HepG2 (cell line): ENCODE measurements around the gene NATD1. TPM values are rescaled to one million over a fixed set of nuclear protein-coding genes. Genes with fewer than 3 reads are reported as not detected.

ENCODE experiments used
- ATAC-seq: fragments of 200-7000 bp; cut with Tn5 transposase; 3 replicates; pipeline ENCODE4 v1.9.1; 2020; ENCODE audit warnings: mild to moderate bottlenecking, moderate library complexity
- BruUV-seq: library from RNA; stranded (reverse); fragments of 400-500 nt; replicated peaks from 2 replicates; lab custom pipeline; 2021; lab: Mats Ljungman, UMichigan
- CTCF ChIA-PET: fragments of 300-600 bp; formaldehyde crosslinking; extraction: SDS; loops from one replicate; lab custom pipeline; 2021; ENCODE audit warnings: low total read pairs, inconsistent platforms, low intra/inter-chr PET ratio; lab: Yijun Ruan, JAX
- POLR2A ChIA-PET: fragments of 350-600 bp; sonication (Branson Sonifier 250); formaldehyde crosslinking; loops from one replicate; lab custom pipeline; 2020; ENCODE audit warnings: antibody characterized with exemption, inconsistent platforms; lab: Yijun Ruan, JAX
- DNase-seq: peaks from one replicate; pipeline ENCODE4 v3.0.0-alpha.2; 2015; ENCODE audit warnings: low spot score
- FAIRE-seq: peaks from 3 replicates; lab custom pipeline; 2011; peaks lifted over from hg19 to GRCh38; lab: Jason Lieb, UNC
- H2AFZ ChIP-seq: one replicate; pipeline ENCODE4 v1.6.1; 2011; ENCODE audit warnings: low read length, inconsistent platforms
- H3K27ac ChIP-seq: fragments of 300-600 bp; 3 replicates; pipeline ENCODE4 v1.8.0; 2011; ENCODE audit warnings: mixed run types, mild to moderate bottlenecking, mixed read lengths, low read length, inconsistent platforms; ENCODE audit not compliant: insufficient read depth; ENCODE audit errors: extremely low read length
- H3K27me3 ChIP-seq, 2 experiments: fragments of 200-600 bp in 1 of 2; 2 replicates in 1 of 2; 3 replicates in 1 of 2; pipeline versions ENCODE4 v1.6.0 to v1.8.0; 2011; ENCODE audit warnings: low read length in 2 of 2, mild to moderate bottlenecking in 2 of 2, moderate library complexity in 2 of 2, inconsistent platforms in 1 of 2; ENCODE audit not compliant: insufficient read depth in 2 of 2, control insufficient read depth in 1 of 2
- H3K36me3 ChIP-seq, 2 experiments: fragments of 200-600 bp in 1 of 2; replicated peaks in 1 of 2; 2 replicates in 1 of 2; 3 replicates in 1 of 2; pipeline versions ENCODE4 v1.5.1 to v1.8.0; 2011; ENCODE audit warnings: low read length in 2 of 2, inconsistent platforms in 1 of 2; ENCODE audit not compliant: insufficient read depth in 2 of 2, control insufficient read depth in 1 of 2
- H3K4me1 ChIP-seq: 2 replicates; pipeline ENCODE4 v1.5.1; 2012; ENCODE audit warnings: low read length, inconsistent platforms; ENCODE audit not compliant: insufficient read depth
- H3K4me2 ChIP-seq: 2 replicates; pipeline ENCODE4 v1.6.0; 2011; ENCODE audit warnings: low read depth, low read length, inconsistent platforms
- H3K4me3 ChIP-seq, 3 experiments: fragments of 200-600 bp in 1 of 3; sonication (generic), shearing (Covaris generic) in 1 of 3; replicated peaks in 1 of 3; 2 replicates each; pipeline ENCODE4 v1.5.1; 2011 to 2016; ENCODE audit warnings: low read length in 3 of 3, inconsistent platforms in 2 of 3, low read depth in 2 of 3, mild to moderate bottlenecking in 2 of 3, control low read depth in 1 of 3, mixed read lengths in 1 of 3; ENCODE audit not compliant: insufficient read depth in 1 of 3
- H3K79me2 ChIP-seq: one replicate; pipeline ENCODE4 v1.6.1; 2011; ENCODE audit warnings: low read length, inconsistent platforms; ENCODE audit not compliant: insufficient read depth
- H3K9ac ChIP-seq: 2 replicates; pipeline ENCODE4 v1.6.0; 2011; ENCODE audit warnings: mild to moderate bottlenecking, low read depth, low read length, inconsistent platforms; ENCODE audit not compliant: insufficient read depth
- H3K9me3 ChIP-seq: 2 replicates; pipeline ENCODE4 v1.5.1; 2012; ENCODE audit warnings: mild to moderate bottlenecking, low read length
- H4K20me1 ChIP-seq: 2 replicates; pipeline ENCODE4 v1.6.0; 2011; ENCODE audit warnings: inconsistent platforms, mild to moderate bottlenecking, low read length, moderate library complexity; ENCODE audit not compliant: insufficient read depth
- AGO2 ChIP-seq: fragments of 200-400 bp; formaldehyde crosslinking; optimal IDR thresholded peaks from 2 replicates; pipeline ENCODE3; 2017; ENCODE audit warnings: mild to moderate bottlenecking, low read depth, low read length, moderate library complexity
- BATF2 ChIP-seq: sonication (generic); formaldehyde crosslinking; IDR thresholded peaks from 2 replicates; pipeline ENCODE4 v1.8.0; 2022; ENCODE audit warnings: mild to moderate bottlenecking, missing genetic modification reagents, moderate library complexity
- EP300 ChIP-seq, 3 experiments: sonication (generic) in 1 of 3; formaldehyde crosslinking in 1 of 3; IDR thresholded peaks; 2 replicates each; pipeline versions ENCODE4 v1.5.1 to v1.6.1; 2011 to 2020; ENCODE audit warnings: low read depth in 2 of 3, low read length in 2 of 3, borderline replicate concordance in 1 of 3, improper control_type of control experiment in 1 of 3, mild to moderate bottlenecking in 1 of 3, missing genetic modification reagents in 1 of 3, moderate library complexity in 1 of 3
- NFIB ChIP-seq: sonication (generic); formaldehyde crosslinking; IDR thresholded peaks from 2 replicates; pipeline ENCODE4 v1.9.0; 2021; ENCODE audit warnings: missing genetic modification reagents, mild to moderate bottlenecking, borderline replicate concordance
- RBFOX2 ChIP-seq: fragments of 200-400 bp; formaldehyde crosslinking; IDR thresholded peaks from 2 replicates; pipeline ENCODE4 v1.6.1; 2017; ENCODE audit warnings: low read depth, mild to moderate bottlenecking, low read length
- ZNF746 ChIP-seq: sonication (generic); formaldehyde crosslinking; IDR thresholded peaks from 2 replicates; pipeline ENCODE4 v1.8.0; 2022; ENCODE audit warnings: mild to moderate bottlenecking, missing genetic modification reagents
- WGBS: methylation state at CpG from one replicate; pipeline ENCODE4 v1.1.6; 2017; ENCODE audit warnings: low lambda C conversion rate; 5-methylcytosine and 5-hydroxymethylcytosine counted together
- in situ Hi-C: cut with HindIII; loops from 2 replicates; pipeline ENCODE4 v1.10.0; 2017; ENCODE audit warnings: low pct_unique_long_range_greater_than_20kb; ENCODE audit not compliant: extremely low pct_ligation_motif_present
- intact Hi-C: fragments of 100-400 bp; cut with micrococcal nuclease; formaldehyde crosslinking; loops from one replicate; pipeline ENCODE4 v1.10.0; 2022; ENCODE audit not compliant: unreplicated experiment
- polyA plus RNA-seq, 8 experiments: library from polyadenylated mRNA; depleted of rRNA in 3 of 8; stranded (reverse) in 7 of 8; unstranded in 1 of 8; fragments of >200 nt; fragmentation: Illumina TruSeq in 4 of 8; extraction: Trizol in 4 of 8; gene quantifications; 2 replicates each; pipeline versions ENCODE4 v1.2.1 to v1.2.3, GENCODE V29; 2011 to 2016; ENCODE audit warnings: low read depth in 4 of 8, missing spikeins in 1 of 8, mixed read lengths in 1 of 8; ENCODE audit not compliant: insufficient read depth in 1 of 8
- total RNA-seq, 5 experiments: library from RNA; depleted of rRNA; stranded (reverse); fragments of >200 nt; fragmentation: Illumina TruSeq; extraction: Trizol; gene quantifications; 2 replicates each; pipeline ENCODE4 v1.2.3, GENCODE V29; 2016; ENCODE audit warnings: low read depth in 1 of 5
- TF ChIP-seq, protein P1 (sequence below): sonication (generic); formaldehyde crosslinking; IDR thresholded peaks from 2 replicates; pipeline ENCODE4 v1.5.1; 2020; ENCODE audit warnings: mild to moderate bottlenecking, missing genetic modification reagents, moderate library complexity

Gene NATD1
- total and polyA plus RNA-seq, 2 of the 13 experiments (the other 11 are each of a cell fraction or from before 2014, with no cell fraction given) = 0.31 to 2.3 TPM

DNA sequence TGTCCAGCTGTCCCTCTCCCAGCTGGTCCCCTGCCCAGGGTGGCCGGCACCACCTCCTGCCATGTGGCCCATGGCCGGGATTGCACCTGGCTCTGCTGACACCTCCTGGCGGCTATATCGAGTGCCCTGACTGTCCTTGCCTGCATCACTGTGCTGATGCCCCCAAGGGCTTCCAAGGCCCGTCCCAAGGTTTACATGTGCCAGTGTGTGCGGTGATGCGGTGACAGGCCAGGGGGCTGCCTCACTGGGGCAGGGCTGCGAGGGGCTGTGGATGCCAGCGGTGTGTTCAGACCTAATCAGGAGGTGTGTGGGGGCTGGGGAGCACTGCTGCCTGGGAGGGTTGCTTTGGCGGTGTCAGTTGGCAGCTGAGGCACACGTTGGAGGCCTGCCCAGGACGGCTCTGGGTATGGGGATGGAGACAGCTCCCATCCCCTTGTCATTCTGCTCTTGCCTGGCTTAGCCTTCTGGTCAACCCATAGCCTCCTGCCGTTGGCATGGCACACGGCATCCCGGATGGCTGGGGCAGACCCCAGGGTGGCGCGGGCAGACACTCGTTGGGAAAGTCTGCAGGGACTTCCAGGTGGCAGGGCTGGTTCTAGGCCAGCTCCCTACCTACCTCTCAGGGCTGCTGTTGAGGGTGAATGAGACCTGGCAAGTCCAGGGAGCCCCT is 36.8 kb upstream of the NATD1 start:
- Histone ChIP-seq H3K27me3 (no peaks in the 10 kb centered on the region; a peak in 2 of 5 replicates), H3K27ac (no peak overlapping the region), H3K9ac (no peak overlapping the region), H3K4me1 (peaks cover 28% of the 10 kb centered on the region), H3K9me3 (no peaks in the 10 kb centered on the region), H3K36me3 (peaks cover 12 to 27% of the 10 kb centered on the region in 2 experiments), H4K20me1 (peaks cover 38% of the 10 kb centered on the region), H3K4me3 (no peak overlapping the region), H3K79me2 (peaks cover 91% of the 10 kb centered on the region), H3K4me2 (no peak overlapping the region), H2AFZ (no peak overlapping the region)
- in situ Hi-C loops (loop anchor here (10.0 kb wide), 2 partner anchors 165 kb away; partner anchors contain the start of gene DHRS7B), intact Hi-C loops (loop anchor here (5.0 to 10.0 kb wide), 2 partner anchors 38 to 245 kb away; partner anchors contain the start of genes NATD1 and USP22)
- WGBS = 85% methylated on average over 10 of the region's 18 CpGs
- FAIRE-seq (no peak), ATAC-seq (no peak), DNase-seq (no peak)
- ChIA-PET CTCF (no interaction called here), POLR2A (no interaction called here)
- BruUV-seq = no TSS peak
- TF ChIP-seq ZNF746 (CRISPR knock-in tag) = no peak
- TF ChIP-seq, protein P1, sequence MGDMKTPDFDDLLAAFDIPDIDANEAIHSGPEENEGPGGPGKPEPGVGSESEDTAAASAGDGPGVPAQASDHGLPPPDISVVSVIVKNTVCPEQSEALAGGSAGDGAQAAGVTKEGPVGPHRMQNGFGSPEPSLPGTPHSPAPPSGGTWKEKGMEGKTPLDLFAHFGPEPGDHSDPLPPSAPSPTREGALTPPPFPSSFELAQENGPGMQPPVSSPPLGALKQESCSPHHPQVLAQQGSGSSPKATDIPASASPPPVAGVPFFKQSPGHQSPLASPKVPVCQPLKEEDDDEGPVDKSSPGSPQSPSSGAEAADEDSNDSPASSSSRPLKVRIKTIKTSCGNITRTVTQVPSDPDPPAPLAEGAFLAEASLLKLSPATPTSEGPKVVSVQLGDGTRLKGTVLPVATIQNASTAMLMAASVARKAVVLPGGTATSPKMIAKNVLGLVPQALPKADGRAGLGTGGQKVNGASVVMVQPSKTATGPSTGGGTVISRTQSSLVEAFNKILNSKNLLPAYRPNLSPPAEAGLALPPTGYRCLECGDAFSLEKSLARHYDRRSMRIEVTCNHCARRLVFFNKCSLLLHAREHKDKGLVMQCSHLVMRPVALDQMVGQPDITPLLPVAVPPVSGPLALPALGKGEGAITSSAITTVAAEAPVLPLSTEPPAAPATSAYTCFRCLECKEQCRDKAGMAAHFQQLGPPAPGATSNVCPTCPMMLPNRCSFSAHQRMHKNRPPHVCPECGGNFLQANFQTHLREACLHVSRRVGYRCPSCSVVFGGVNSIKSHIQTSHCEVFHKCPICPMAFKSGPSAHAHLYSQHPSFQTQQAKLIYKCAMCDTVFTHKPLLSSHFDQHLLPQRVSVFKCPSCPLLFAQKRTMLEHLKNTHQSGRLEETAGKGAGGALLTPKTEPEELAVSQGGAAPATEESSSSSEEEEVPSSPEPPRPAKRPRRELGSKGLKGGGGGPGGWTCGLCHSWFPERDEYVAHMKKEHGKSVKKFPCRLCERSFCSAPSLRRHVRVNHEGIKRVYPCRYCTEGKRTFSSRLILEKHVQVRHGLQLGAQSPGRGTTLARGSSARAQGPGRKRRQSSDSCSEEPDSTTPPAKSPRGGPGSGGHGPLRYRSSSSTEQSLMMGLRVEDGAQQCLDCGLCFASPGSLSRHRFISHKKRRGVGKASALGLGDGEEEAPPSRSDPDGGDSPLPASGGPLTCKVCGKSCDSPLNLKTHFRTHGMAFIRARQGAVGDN = peak; percentile 30; the same call in 1 of the 2 replicates
- TF ChIP-seq AGO2 = peak; percentile 69
- TF ChIP-seq RBFOX2 = peak; percentile 57
- TF ChIP-seq NFIB (CRISPR knock-in tag) = 0 out of 2 replicates have a peak, but pooled peaks have one; percentile 29
- no peak for TF ChIP-seq EP300 (IDR thresholded peaks at IDR 0.05; ENCODE audit: low read depth in 2 of 2, low read length in 2 of 2)
- TF ChIP-seq EP300 (CRISPR knock-in tag; IDR thresholded peaks at IDR 0.05; ENCODE audit: borderline replicate concordance) = no peak
- TF ChIP-seq BATF2 = 0 out of 2 replicates have a peak, but pooled peaks have one; percentile 28
